Activated CD4-positive, alpha-beta T cell treated with anti-CD3 and anti-CD28 coated beads, Interleukin-2, amount 10 ng/mL, durations not matched to agents 24 days and 14 days (primary cell): ENCODE data around the gene CMYA5. TPM values are rescaled to one million over a fixed set of nuclear protein-coding genes. Genes with fewer than 3 reads are reported as not detected.
"Not testable (repeated sequence)": the region's sequence is repeated elsewhere in the genome, so short reads cannot be mapped to it uniquely, and the experiment has no call there.

Source experiments
- DNase-seq: peaks from one replicate; pipeline ENCODE4 v3.0.0; 2022
- H3K27ac Mint-ChIP-seq: one replicate; pipeline ENCODE4 v1.8.0; 2022; ENCODE audit warnings: mild to moderate bottlenecking, mixed read lengths
- H3K27me3 Mint-ChIP-seq: one replicate; pipeline ENCODE4 v1.8.0; 2022; ENCODE audit warnings: mixed read lengths
- H3K36me3 Mint-ChIP-seq: one replicate; pipeline ENCODE4 v1.8.0; 2022; ENCODE audit warnings: low read depth, mild to moderate bottlenecking, mixed read lengths
- H3K4me1 Mint-ChIP-seq: one replicate; pipeline ENCODE4 v1.8.0; 2021; ENCODE audit warnings: mixed read lengths
- H3K4me3 Mint-ChIP-seq: one replicate; pipeline ENCODE4 v1.8.0; 2022; ENCODE audit warnings: mild to moderate bottlenecking, moderate library complexity, mixed read lengths
- H3K9me3 Mint-ChIP-seq: one replicate; pipeline ENCODE4 v1.8.0; 2021; ENCODE audit warnings: mixed read lengths
- intact Hi-C: fragments of 100-400 bp; cut with micrococcal nuclease; formaldehyde crosslinking; loops from one replicate; pipeline ENCODE4 v1.15.1; 2023
- total RNA-seq: library from RNA; stranded (reverse); gene quantifications from 2 replicates; pipeline ENCODE4 v1.2.3, GENCODE V29; 2022

CMYA5 gene
- total RNA-seq: 0.12 and 0.14 TPM in 2 replicates

GRCh38 chr5:79689541-79690466 is at the start of gene CMYA5:
Gene CMYA5 (plus strand): TSS chr5:79689836. CDS start chr5:79689908, 72 bp downstream.
- no peak within 1 kb of the TSS for H3K27ac Mint-ChIP-seq
- peaks cover 36% of the 10 kb centered on the region for H3K36me3 Mint-ChIP-seq

GRCh38 chr5:79640571-79641055 is 49.0 kb upstream of the CMYA5 start:
- H3K4me1 Mint-ChIP-seq: peaks cover 8% of the 10 kb centered on the region
- H3K27ac Mint-ChIP-seq: no peak overlapping the region
- H3K27me3 Mint-ChIP-seq: no peaks in the 10 kb centered on the region
- H3K4me3 Mint-ChIP-seq: no peak overlapping the region
- peaks cover 42% of the 10 kb centered on the region for H3K36me3 Mint-ChIP-seq
- no peak for DNase-seq
- H3K9me3 Mint-ChIP-seq: no peaks in the 10 kb centered on the region
- intact Hi-C loops: no loop called here

More at GRCh38 chr5:79689541-79690466, at the start of gene CMYA5:
- no peak within 1 kb of the TSS for H3K4me3 Mint-ChIP-seq
- no peaks in the 10 kb centered on the region for H3K9me3 Mint-ChIP-seq
- H3K27me3 Mint-ChIP-seq: no peaks in the 10 kb centered on the region
- no peak for DNase-seq
- intact Hi-C loops: no loop called here
- peaks cover 9% of the 10 kb centered on the region for H3K4me1 Mint-ChIP-seq

- H3K27me3 Mint-ChIP-seq: no peaks in the 10 kb centered on the region
- DNase-seq: no peak
- H3K4me1 Mint-ChIP-seq: peaks cover 8% of the 10 kb centered on the region
- intact Hi-C loops: no loop called here
- peaks cover 46% of the 10 kb centered on the region for H3K36me3 Mint-ChIP-seq
- no peaks in the 10 kb centered on the region for H3K9me3 Mint-ChIP-seq
- H3K27ac Mint-ChIP-seq: no peak overlapping the region
- H3K4me3 Mint-ChIP-seq: no peak overlapping the region
Observed at GRCh38 chr5:79641414-79641813, 48.2 kb upstream of the CMYA5 start.

GRCh38 chr5:79642210-79642609 is 47.4 kb upstream of the CMYA5 start:
- Mint-ChIP-seq H3K27ac (no peak overlapping the region), H3K4me3 (no peak overlapping the region), H3K36me3 (peaks cover 46% of the 10 kb centered on the region), H3K9me3 (no peaks in the 10 kb centered on the region), H3K4me1 (peaks cover 8% of the 10 kb centered on the region), H3K27me3 (no peaks in the 10 kb centered on the region)
- DNase-seq: no peak
- intact Hi-C loops: no loop called here

- H3K4me3 Mint-ChIP-seq: no peak overlapping the region
- intact Hi-C loops: no loop called here
- no peak overlapping the region for H3K27ac Mint-ChIP-seq
- H3K4me1 Mint-ChIP-seq: no peaks in the 10 kb centered on the region
- DNase-seq: no peak
- peaks cover 29% of the 10 kb centered on the region for H3K36me3 Mint-ChIP-seq
- H3K9me3 Mint-ChIP-seq: no peaks in the 10 kb centered on the region
- H3K27me3 Mint-ChIP-seq: no peaks in the 10 kb centered on the region
Observed at GRCh38 chr5:79653843-79654242, 35.8 kb upstream of the CMYA5 start.

GRCh38 chr5:79663212-79663611 is 26.4 kb upstream of the CMYA5 start:
- Mint-ChIP-seq H3K27me3 (no peaks in the 10 kb centered on the region), H3K27ac (no peak overlapping the region), H3K4me1 (peaks cover 12% of the 10 kb centered on the region), H3K36me3 (peaks cover 42% of the 10 kb centered on the region), H3K9me3 (peaks cover 9% of the 10 kb centered on the region), H3K4me3 (no peak overlapping the region)
- no peak for DNase-seq
- intact Hi-C loops: no loop called here

GRCh38 chr5:79666758-79667157 is 22.9 kb upstream of the CMYA5 start:
- H3K27ac Mint-ChIP-seq: no peak overlapping the region
- no peaks in the 10 kb centered on the region for H3K27me3 Mint-ChIP-seq
- intact Hi-C loops: loop anchor here (5.0 kb wide), 1 partner anchor 34 kb away; no protein-coding TSS in a partner anchor
- H3K9me3 Mint-ChIP-seq: peaks cover 9% of the 10 kb centered on the region
- H3K36me3 Mint-ChIP-seq: peaks cover 42% of the 10 kb centered on the region
- H3K4me3 Mint-ChIP-seq: no peak overlapping the region
- DNase-seq: no peak
- peaks cover 12% of the 10 kb centered on the region for H3K4me1 Mint-ChIP-seq

GRCh38 chr5:79672392-79672791 is 17.2 kb upstream of the CMYA5 start:
- Mint-ChIP-seq H3K27me3 (no peaks in the 10 kb centered on the region), H3K36me3 (peaks cover 46% of the 10 kb centered on the region), H3K4me1 (peaks cover 3% of the 10 kb centered on the region), H3K27ac (no peak overlapping the region), H3K9me3 (no peaks in the 10 kb centered on the region), H3K4me3 (no peak overlapping the region)
- intact Hi-C loops: no loop called here
- no peak for DNase-seq

GRCh38 chr5:79676354-79676753 is 13.3 kb upstream of the CMYA5 start:
- peaks cover 45% of the 10 kb centered on the region for H3K36me3 Mint-ChIP-seq
- H3K9me3 Mint-ChIP-seq, H3K4me1 Mint-ChIP-seq, H3K4me3 Mint-ChIP-seq, DNase-seq, H3K27ac Mint-ChIP-seq, H3K27me3 Mint-ChIP-seq, intact Hi-C loops: not testable (repeated sequence)

GRCh38 chr5:79682102-79682501 is 7.5 kb upstream of the CMYA5 start:
- Mint-ChIP-seq H3K4me1 (peaks cover 22% of the 10 kb centered on the region), H3K36me3 (peaks cover 48% of the 10 kb centered on the region), H3K27ac (peak overlapping the region; percentile 51), H3K4me3 (peak overlapping the region; percentile 41)
- H3K9me3 Mint-ChIP-seq, DNase-seq, H3K27me3 Mint-ChIP-seq, intact Hi-C loops: not testable (repeated sequence)

GRCh38 chr5:79684782-79685181 is 4.9 kb upstream of the CMYA5 start:
- H3K4me3 Mint-ChIP-seq: no peak overlapping the region
- intact Hi-C loops: no loop called here
- H3K36me3 Mint-ChIP-seq: peaks cover 53% of the 10 kb centered on the region

GRCh38 chr5:79685627-79686026 is 4.0 kb upstream of the CMYA5 start:
- intact Hi-C loops: no loop called here
- no peak overlapping the region for H3K27ac Mint-ChIP-seq
- no peak for DNase-seq
- H3K36me3 Mint-ChIP-seq: peaks cover 55% of the 10 kb centered on the region
- peaks cover 20% of the 10 kb centered on the region for H3K4me1 Mint-ChIP-seq
- no peaks in the 10 kb centered on the region for H3K9me3 Mint-ChIP-seq
- H3K4me3 Mint-ChIP-seq: no peak overlapping the region
- H3K27me3 Mint-ChIP-seq: no peaks in the 10 kb centered on the region

More at GRCh38 chr5:79684782-79685181, 4.9 kb upstream of the CMYA5 start:
- no peaks in the 10 kb centered on the region for H3K9me3 Mint-ChIP-seq
- peak overlapping the region; percentile 58 for H3K27ac Mint-ChIP-seq
- H3K27me3 Mint-ChIP-seq: no peaks in the 10 kb centered on the region
- no peak for DNase-seq
- H3K4me1 Mint-ChIP-seq: peaks cover 22% of the 10 kb centered on the region

- intact Hi-C loops: no loop called here
- Mint-ChIP-seq H3K27ac (no peak overlapping the region), H3K36me3 (peaks cover 49% of the 10 kb centered on the region), H3K4me3 (no peak overlapping the region), H3K9me3 (no peaks in the 10 kb centered on the region), H3K27me3 (no peaks in the 10 kb centered on the region), H3K4me1 (peaks cover 13% of the 10 kb centered on the region)
- DNase-seq: no peak
Observed at GRCh38 chr5:79686799-79687198, 2.8 kb upstream of the CMYA5 start.

- Mint-ChIP-seq H3K27ac (no peak overlapping the region), H3K27me3 (no peaks in the 10 kb centered on the region), H3K9me3 (no peaks in the 10 kb centered on the region), H3K4me3 (no peak overlapping the region), H3K4me1 (peaks cover 9% of the 10 kb centered on the region), H3K36me3 (peaks cover 42% of the 10 kb centered on the region)
- intact Hi-C loops: no loop called here
- no peak for DNase-seq
Observed at GRCh38 chr5:79687889-79688288, 1.7 kb upstream of the CMYA5 start.
